Endothelial cell of hepatic sinusoid (primary cell): ENCODE results near the gene SLC36A2.

ENCODE experiments used
- in situ Hi-C: cut with HindIII; loops from 2 replicates; pipeline ENCODE4 v1.10.0; 2017; ENCODE audit warnings: low sequenced_read_pairs

SLC36A2 gene

GRCh38 chr5:151284392-151284967, 62.9 kb downstream of the SLC36A2 start:
- in situ Hi-C loops: no loop called here

DNA sequence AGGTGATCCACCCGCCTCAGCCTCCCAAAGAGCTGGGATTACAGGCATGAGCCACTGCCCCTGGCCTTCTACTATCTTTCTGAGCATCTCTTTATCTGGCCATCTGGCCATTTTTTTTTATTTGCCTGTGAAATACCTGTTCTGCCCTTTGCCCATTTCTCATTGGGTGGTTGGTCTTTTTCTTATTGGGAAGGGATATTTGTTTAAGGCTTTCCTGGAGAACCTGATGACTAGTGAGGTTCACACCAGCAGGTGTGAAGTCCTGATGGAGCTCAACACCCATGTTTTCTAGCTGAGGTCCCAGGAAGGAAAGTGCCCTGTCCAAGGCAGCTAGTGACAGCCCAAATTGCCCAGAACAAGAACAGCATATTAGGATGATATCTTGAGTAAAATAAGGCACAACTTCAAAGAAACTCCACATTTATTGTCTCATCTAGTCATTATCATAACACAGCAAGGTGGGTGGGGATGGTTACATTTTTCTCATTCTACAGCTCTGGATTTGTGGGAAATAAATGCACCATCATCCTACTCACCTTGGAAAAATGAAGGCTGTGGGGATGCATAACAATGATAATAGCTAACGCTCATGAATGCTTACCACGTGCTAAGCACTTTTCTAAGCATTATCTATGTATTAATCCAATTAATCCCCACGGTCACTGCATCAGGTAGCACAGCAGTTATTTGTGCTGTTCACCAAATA, 64.1 kb downstream of the SLC36A2 start:
- in situ Hi-C loops: no loop called here

- in situ Hi-C loops: no loop called here
These were observed 66.2 kb downstream of the SLC36A2 start for GRCh38 chr5:151281001-151281639.

GRCh38 chr5:151280443-151280842, 66.9 kb downstream of the SLC36A2 start:
- in situ Hi-C loops: no loop called here

- in situ Hi-C loops: loop anchor here (5.0 to 10.0 kb wide), 2 partner anchors 56 to 87 kb away; no protein-coding TSS in a partner anchor
These were observed 68.5 kb downstream of the SLC36A2 start for GRCh38 chr5:151278845-151279244.

DNA sequence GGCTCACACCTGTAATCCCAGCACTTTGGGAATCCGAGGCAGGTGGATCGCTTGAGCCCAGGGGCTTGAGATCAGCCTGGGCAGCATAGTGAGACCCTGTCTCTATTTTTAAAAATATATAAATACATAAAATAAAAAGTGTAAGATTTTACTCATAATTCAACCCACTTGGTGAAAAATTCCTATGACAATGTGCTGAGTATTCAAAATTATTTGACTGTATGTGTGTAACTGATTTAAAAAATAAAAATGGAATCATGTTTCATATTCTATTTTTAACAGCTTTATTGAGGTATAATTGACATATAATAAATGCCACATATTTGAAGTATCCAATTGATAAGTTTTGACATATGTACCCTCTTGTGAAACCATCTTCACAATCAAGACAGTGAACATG, 71.6 kb downstream of the SLC36A2 start:
- in situ Hi-C loops: loop anchor here (5.0 to 10.0 kb wide), 2 partner anchors 59 to 84 kb away; no protein-coding TSS in a partner anchor

- in situ Hi-C loops: loop anchor here (5.0 to 10.0 kb wide), 2 partner anchors 60 to 82 kb away; no protein-coding TSS in a partner anchor
These were observed 72.7 kb downstream of the SLC36A2 start for GRCh38 chr5:151274666-151275065.

DNA sequence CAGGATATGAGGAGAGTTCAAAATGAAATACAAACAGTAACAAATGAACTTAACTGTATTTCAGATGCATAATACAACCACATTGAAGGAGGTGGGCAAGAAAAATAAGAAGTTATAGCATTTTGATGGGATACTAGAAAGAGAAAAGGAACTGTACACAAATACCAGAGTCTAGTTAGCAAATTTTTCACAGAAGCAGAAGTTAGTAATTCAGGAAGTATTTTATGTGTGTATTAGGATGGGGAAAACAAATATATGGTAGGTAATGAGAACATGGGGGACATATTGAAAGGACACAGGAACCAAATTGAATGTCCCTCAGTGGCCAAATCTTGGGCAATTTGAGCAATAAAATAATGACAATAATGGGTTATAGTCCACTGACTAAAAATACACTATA, 76.0 kb downstream of the SLC36A2 start:
- in situ Hi-C loops: loop anchor here (10.0 kb wide), 1 partner anchor 63 kb away; no protein-coding TSS in a partner anchor

DNA sequence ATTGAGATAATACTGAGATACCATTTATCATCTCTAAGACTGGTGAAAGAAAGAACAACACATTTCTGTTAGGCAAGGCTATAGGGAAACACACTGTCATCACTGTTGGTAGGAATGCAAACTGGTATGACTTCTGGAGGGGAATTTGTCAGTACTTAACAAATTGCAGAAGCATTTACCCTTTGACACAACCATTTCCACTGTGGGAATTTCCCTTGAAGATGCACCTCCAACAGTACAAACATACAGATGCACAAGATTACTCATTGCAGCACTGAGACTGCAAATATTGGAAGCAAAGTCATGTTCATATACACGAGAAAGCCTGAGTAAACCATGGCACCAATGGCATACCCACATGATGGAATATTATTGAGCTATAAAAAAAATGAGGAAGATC, 76.8 kb downstream of the SLC36A2 start:
- in situ Hi-C loops: loop anchor here (10.0 kb wide), 1 partner anchor 64 kb away; no protein-coding TSS in a partner anchor

GRCh38 chr5:151267491-151268260, 79.7 kb downstream of the SLC36A2 start:
- in situ Hi-C loops: no loop called here
